HPDE6-E6E7 (cell line): ENCODE results near the gene UBAP2.

Source experiments
- DNase-seq: peaks from one replicate; pipeline ENCODE4 v3.0.0; 2011; ENCODE audit warnings: missing footprints; ENCODE audit errors: extremely low spot score

The UBAP2 gene

DNA sequence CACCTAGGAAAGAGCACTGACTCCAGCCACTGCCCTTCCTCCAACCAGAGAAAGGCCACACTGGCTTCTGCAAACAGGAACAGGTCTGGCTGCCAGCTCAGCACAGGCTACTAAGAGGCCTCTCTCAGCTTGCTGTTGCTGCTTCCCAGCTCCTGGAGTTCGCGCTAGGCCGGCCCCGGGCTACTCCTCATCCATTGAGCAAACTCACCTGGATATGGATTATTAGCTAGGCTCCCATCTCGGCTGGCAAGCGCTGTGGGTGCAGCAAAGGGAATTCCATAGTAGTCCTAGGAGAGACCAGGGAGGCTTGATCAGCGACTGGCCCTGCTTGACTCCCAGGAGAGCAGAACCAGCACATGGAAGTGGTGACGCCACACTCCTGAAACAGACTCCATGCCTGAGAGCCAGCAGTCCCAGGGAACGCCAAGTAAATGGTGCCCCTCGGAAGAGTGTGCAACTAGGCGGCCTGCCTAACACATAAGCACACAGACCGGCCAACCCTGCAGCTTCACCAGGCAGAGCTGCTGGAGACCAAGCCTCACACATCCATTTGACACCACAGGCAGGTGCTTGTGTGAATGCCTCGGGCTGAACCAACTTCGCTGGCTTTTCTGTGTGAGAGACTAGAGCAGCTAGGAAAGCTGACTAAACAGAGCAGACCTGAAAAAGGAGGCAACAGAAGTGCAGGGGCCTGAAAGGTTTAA, 124.5 kb downstream of the UBAP2 start:
- no peak for DNase-seq

- DNase-seq: no peak
Observed at GRCh38 chr9:33923079-33923478, 125.6 kb downstream of the UBAP2 start.

DNA sequence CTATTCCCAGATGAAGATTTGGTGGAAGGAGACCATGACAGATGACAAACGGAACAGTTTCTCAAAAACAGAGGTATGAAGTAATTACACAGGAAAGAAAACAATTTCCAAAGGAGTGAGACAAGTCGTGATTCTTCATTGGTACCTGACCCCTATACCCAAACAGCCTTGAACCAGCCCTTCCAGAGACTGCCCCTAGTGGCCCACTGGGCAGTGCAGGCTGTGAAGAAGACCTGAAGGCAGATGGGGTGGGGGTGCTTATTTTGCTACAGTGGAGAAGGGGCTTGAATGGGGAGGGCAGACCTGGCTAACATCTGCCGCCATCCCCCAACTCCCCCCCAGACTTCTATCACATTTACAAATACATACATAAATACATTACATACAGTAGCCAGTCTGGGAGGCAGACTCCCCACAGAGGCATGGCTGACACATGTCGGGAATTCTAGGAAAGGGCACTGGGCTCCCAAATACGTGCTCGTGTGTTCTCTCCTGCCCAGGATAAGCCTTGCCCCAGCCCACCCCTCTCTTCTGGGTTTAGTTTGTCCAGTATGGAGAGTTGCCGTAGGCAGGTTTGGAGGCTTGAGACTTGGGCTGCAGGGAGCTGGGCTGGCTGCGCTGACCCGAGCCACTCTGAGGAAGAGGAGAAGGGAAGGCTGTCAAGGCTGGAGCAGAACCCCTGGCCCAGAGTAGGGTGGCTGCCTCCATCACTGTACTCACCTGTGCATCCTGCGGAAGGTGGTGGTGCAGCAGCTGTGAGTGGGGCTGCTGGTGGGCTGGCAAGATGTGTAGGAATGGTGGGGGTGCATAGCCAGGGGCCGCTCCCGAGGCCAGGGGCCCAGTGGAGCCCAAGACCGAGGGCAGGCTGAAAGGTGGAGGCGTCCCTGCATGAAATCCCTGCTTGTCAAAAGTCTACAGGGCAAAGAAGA, 126.5 kb downstream of the UBAP2 start:
- DNase-seq: peak; percentile 31

- no peak for DNase-seq
Observed at GRCh38 chr9:33919276-33919897, 129.3 kb downstream of the UBAP2 start.

- no peak for DNase-seq
Observed at GRCh38 chr9:33917036-33917435, 131.7 kb downstream of the UBAP2 start.

GRCh38 chr9:33914887-33915628, 133.6 kb downstream of the UBAP2 start:
- no peak for DNase-seq

DNA sequence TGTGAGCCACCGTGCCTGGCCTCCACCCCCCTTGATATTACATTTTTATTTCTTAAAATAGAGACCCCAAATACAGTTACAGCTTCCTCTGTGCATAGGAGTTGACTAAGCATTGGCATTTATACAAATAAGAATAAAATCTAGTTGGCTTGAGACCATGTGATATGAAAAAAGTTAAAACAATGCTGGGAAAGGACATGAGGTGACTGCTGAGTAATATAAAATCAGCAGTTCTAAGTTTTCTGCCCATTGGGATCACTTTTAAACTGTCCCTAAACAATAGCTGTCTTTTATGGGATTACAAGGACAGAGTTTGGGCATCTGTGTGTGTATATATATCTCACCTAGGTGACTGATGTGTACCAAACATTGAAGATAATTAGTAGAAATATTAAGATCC, 135.1 kb downstream of the UBAP2 start:
- no peak for DNase-seq

GRCh38 chr9:33908749-33909148, 139.9 kb downstream of the UBAP2 start:
- DNase-seq: no peak

GRCh38 chr9:33908114-33908513, 140.6 kb downstream of the UBAP2 start:
- DNase-seq: no peak

DNA sequence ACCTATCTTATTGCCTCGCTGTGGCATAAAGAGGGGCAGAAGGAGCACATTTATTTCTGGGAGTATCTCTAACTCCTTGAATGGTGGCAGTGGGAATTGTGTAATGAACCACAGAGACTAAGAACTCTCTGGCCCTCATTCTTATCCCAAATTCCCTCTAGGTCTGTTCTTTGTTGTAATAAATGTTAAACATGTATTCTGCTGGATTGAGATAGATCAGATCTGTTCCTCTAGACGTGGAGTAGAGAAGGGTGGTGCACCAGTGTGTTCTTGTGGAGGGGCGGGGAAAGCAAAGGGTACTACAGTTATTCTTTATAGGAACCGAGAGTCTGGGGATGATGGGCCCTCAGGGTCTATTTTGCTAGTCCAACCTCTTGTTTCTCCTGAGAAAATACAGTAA, 141.3 kb downstream of the UBAP2 start:
- no peak for DNase-seq

GRCh38 chr9:33906769-33907168, 141.9 kb downstream of the UBAP2 start:
- no peak for DNase-seq

DNA sequence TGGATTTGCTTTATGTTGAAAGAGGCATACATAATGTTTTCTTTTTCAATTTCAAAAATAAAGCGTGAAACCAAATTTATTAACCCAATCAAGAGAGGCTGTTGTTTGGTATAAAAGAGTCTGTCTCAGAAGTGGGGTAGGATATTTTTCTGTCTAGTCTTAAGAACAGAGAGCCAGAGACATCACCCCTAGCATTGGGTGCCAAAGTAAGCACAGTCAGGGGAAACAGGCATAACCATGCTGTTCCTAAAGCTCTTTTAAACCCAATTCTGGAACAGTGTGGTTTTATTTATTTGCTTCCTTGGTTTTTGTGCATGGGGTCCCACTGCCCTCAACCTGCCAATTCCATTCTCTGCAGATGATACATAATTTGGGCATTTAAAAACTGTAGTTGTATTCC, 143.6 kb downstream of the UBAP2 start:
- DNase-seq: no peak

GRCh38 chr9:33903157-33903780, 145.4 kb downstream of the UBAP2 start:
- no peak for DNase-seq

- DNase-seq: no peak
Observed at GRCh38 chr9:33894316-33894715, 154.4 kb downstream of the UBAP2 start.

GRCh38 chr9:33893861-33894260, 154.8 kb downstream of the UBAP2 start:
- DNase-seq: no peak

DNA sequence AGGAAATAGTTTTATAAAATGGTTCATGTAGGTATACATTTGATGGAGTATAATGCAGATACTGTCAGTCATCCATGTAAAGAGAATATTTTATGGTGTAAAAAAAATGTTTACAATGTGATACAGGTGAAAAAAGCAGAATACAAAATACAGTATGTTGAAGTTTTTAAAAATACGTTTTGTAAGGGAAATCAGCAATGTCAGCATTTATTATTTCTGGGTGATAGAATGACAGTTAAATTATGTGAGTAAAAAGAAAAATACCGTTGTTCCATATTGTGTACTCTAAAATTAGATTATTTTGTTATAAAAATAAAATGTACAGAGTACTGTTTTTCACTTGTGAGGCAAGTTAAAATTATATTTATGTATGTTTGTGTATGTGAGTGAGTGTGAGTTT, 162.7 kb downstream of the UBAP2 start:
- no peak for DNase-seq

DNA sequence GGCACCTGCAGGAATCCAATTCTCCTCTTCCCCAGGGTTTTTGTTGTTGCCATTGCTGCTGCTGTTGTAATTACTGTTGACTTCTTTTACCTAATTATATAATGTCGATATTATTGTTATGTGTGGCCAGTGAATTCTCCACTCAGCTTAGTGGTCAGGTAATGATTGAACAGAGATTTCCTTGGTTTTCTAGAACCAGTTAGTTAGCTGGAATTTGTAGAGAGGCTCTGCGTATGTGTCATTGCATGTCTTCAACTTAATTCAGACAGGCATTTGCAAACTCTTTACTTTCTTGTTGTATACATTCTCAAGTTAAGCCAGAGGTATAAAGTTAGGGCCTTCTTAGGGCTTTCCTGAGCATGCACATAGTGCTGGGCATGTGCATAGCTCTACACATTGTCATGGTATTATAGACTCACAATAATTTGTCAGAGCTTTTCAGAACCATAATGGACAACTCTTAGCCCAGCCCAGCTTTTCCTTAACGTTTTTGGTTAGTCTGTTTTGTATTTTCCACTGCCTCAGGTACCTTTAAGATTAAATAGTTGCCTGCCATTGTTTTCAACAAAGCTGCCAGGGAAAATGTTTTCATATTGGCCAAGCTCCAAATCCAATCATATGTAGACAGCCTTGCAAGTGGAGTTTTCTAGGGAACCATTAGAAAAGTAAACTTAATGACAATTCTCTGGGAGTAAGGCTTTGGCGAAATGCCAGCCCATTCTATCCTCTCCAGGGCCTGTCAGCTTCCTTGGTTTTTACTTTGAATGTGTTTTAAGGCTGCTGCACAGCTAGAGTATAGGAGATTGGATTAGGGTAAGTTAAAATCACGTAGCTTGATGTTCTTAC, 163.6 kb downstream of the UBAP2 start:
- no peak for DNase-seq

DNA sequence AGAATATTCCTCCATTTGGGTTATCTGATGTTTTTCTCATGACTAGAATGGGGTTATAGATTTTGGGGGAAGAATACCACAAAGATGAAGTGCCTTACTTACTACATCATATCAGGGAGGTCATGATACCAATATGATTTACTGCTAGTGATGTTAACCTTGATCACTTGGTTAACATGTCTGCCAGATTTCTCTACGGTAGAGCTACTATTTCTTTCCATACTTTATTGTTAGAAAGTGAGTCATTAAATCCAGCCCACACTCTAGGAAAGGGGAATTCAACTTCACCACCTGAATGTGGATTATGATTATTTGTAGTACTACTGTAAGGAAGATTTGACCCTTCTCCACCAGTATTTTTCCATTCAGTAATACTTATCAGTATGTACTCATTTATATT, 167.1 kb downstream of the UBAP2 start:
- DNase-seq: no peak

DNA sequence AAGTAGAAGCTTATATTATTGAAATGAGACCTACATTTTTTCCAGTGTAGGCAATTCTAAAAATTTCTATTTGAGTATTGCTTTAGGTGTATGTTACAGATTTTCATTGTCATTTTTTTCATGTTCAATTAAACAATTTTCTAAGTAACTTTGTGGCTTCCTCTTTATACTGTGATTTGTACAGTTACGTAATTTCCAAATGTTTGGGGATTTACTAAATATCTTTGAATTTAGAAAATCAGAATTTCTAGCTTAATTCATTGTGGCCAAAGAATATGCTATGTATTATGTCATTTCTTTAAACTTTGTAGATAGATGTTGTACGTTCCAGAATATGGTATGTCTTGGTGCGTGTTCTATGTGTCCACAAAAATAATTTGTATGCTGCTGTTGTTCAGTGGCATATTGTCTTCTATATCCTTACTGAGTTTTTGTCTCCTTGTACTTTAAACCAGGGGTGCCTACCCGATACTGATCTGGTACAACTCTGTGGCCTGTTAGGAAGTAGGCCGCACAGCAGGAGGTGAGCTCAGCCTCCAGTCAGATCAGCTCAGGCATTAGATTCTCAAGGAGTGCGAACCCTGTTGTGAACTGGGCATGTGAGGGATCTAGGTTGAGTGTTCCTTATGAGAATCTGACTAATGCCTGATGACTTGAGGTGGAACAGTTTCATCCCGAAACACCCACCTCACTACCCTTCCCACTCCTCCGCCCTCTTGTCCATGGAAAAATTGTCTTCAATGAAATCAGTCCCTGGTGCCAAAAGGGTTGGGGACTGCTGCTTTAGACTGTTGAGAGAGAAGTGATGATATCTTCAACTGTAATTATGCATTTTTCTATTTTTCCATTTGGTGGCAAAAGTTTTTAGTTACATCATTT, 168.2 kb downstream of the UBAP2 start:
- no peak for DNase-seq
